ENCODE measurements around the gene FMN1.

GRCh38 chr15:32766101-32766500 lies 428.4 kb downstream of the FMN1 start:
- TF ChIP-seq CTCF (IDR thresholded peaks at IDR 0.05): no peak
- no peak for TF ChIP-seq POLR2A (IDR thresholded peaks at IDR 0.05)
- no peak for TF ChIP-seq EP300 (IDR thresholded peaks at IDR 0.05; ENCODE audit: low read depth)

Data from transverse colon (tissue), 3 donors.